Muscle layer of duodenum (tissue), 2 donors: Measurements from ENCODE around the gene CDC42EP4.

Source experiments
- H3K27ac ChIP-seq: one replicate; pipeline ENCODE4 v1.7.0; 2013; ENCODE audit warnings: mild to moderate bottlenecking, low read length
- H3K27me3 ChIP-seq: one replicate; pipeline ENCODE4 v1.7.0; 2013; ENCODE audit warnings: low read depth, mild to moderate bottlenecking, control low read depth, low read length
- H3K36me3 ChIP-seq, 2 donors: one replicate each; pipeline ENCODE4 v1.7.0; 2013; ENCODE audit warnings: low read length in 2 of 2, control low read depth in 1 of 2, mild to moderate bottlenecking in 1 of 2; ENCODE audit not compliant: insufficient read depth in 2 of 2, control insufficient read depth in 1 of 2
- H3K4me1 ChIP-seq, 2 donors: one replicate each; pipeline ENCODE4 v1.7.0; 2013; ENCODE audit warnings: low read length in 2 of 2, mild to moderate bottlenecking in 2 of 2, control low read depth in 1 of 2, moderate library complexity in 1 of 2; ENCODE audit not compliant: insufficient read depth in 2 of 2, control insufficient read depth in 1 of 2
- H3K4me3 ChIP-seq, 2 donors: one replicate each; pipeline ENCODE4 v1.7.0; 2013; ENCODE audit warnings: low read length in 2 of 2, low read depth in 1 of 2, mild to moderate bottlenecking in 1 of 2
- H3K9me3 ChIP-seq, 2 donors: one replicate each; pipeline ENCODE4 v1.7.0; 2013; ENCODE audit warnings: low read length in 2 of 2, control low read depth in 1 of 2, mild to moderate bottlenecking in 1 of 2; ENCODE audit not compliant: control insufficient read depth in 1 of 2
- donor health status: healthy.

CDC42EP4 gene

DNA sequence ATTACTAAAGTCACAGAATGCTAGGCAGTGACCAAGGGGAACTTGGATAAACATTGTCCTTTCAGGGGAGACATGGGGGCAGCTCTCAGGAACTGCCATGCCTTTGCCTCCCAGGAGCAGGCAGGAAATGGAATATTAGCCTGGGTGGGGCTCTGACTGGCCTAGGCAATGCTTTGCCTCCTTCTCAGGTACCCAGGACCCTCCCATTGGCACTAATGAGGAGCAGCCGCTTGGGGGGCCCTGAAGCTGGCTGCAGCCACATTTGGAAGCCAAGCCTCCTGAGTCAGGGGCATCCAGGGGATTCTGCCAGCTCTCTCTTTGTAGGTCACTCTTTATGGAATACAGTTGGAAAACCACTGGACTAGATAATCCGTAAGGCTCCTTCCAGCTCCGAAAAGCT, 55.6 kb downstream of the CDC42EP4 start:
- H3K4me1 ChIP-seq: peaks cover 0 to 10% of the 10 kb centered on the region in 2 donors
- H3K9me3 ChIP-seq: no peaks in the 10 kb centered on the region

DNA sequence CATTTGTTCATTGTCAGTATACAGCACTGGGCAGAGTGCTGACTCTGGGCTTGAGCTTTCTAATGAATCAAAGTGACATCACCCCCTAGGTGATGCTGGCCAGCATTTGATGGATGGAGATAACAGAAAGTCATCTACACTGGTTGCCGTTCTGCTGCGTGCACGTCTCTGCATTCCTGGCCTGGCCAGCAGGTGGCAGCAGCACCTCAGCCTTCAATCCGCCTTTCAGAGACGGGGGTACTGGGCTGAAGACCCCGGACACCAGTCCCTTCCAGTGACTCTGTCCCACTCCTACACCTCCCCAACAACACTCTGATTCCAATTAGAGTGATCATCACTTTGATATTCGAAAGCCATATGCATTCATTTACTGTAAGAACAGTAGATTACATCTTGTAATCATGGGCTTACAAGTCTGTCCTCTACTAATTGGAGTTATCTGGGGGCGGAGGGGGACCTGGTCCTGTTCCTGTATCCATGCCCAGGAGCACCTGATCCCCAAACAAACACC, 56.1 kb downstream of the CDC42EP4 start:
- Histone ChIP-seq H3K4me1 (peaks cover 0 to 10% of the 10 kb centered on the region in 2 donors), H3K9me3 (no peaks in the 10 kb centered on the region), H3K4me3 (no peak overlapping the region), H3K27ac (no peak overlapping the region), H3K27me3 (no peaks in the 10 kb centered on the region), H3K36me3 (no peaks in the 10 kb centered on the region)

More for the DNA sequence above, 55.6 kb downstream of the CDC42EP4 start:
- H3K36me3 ChIP-seq: no peaks in the 10 kb centered on the region
- H3K27me3 ChIP-seq: no peaks in the 10 kb centered on the region
- no peak overlapping the region for H3K27ac ChIP-seq
- no peak overlapping the region for H3K4me3 ChIP-seq

DNA sequence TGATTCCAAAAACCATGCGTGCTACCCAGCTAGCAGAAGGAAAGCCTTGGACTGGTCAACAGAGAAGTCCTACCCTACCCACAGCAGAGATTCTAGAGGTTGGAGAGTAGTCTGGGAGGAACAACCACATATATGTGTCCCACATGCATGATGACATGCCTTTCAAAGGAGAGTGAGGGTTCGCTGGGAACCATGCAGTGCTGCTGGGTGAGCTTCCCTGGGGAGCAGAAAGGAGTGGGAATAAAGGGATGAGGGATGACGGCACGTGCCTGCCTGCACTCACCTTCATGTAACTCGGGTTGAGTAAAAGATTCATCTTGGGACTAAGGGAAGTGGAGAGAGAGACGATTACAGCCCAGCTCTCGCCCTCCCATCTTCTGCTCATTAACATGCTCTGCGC, 59.9 kb downstream of the CDC42EP4 start:
- Histone ChIP-seq H3K27me3 (no peaks in the 10 kb centered on the region), H3K36me3 (peaks cover 11 to 20% of the 10 kb centered on the region in 2 donors), H3K4me3 (no peak overlapping the region), H3K27ac (no peak overlapping the region), H3K9me3 (no peaks in the 10 kb centered on the region), H3K4me1 (peaks cover 0 to 7% of the 10 kb centered on the region in 2 donors)

DNA sequence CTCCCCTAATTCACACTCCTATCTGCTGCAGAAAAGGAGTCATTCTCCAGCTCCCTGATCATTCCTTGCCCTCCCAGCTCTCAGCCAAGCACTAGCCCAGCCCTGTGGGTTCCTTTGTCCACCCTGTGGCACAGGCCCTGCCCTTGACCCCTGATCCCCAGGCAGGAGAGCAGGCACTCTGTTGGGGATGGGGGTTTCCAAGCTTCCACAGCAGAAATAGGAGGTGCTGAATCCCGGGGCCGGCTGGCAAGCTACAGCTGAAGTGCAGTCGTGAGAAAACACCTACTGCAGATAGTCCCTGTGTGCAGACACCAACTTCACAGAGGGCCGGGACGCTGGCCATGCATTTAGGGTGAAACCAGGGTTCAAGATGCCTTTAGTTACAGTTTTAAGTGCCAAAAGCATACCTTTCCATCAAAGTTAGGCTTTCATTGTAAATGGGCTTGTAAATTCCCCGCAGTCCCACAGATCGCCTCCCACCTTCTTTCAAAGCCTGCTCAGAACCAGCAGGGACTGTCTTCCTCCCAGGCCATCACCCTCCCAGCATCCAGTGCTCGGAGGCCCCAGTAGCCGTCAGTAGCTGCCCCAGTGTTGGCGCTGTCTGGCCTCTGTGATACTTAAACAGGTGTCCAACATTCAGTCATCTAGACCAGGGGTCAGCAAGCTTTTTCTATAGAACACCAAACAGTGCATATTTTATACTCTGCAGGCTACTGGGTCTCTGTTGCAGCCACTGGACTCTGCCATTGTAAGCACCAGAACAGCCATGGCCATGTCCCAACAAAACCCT, 60.8 kb downstream of the CDC42EP4 start:
- H3K4me1 ChIP-seq: peaks cover 0 to 6% of the 10 kb centered on the region in 2 donors
- H3K36me3 ChIP-seq: peaks cover 11 to 26% of the 10 kb centered on the region in 2 donors
- H3K9me3 ChIP-seq: no peaks in the 10 kb centered on the region
- H3K27ac ChIP-seq: no peak overlapping the region
- no peak overlapping the region for H3K4me3 ChIP-seq
- H3K27me3 ChIP-seq: no peaks in the 10 kb centered on the region

DNA sequence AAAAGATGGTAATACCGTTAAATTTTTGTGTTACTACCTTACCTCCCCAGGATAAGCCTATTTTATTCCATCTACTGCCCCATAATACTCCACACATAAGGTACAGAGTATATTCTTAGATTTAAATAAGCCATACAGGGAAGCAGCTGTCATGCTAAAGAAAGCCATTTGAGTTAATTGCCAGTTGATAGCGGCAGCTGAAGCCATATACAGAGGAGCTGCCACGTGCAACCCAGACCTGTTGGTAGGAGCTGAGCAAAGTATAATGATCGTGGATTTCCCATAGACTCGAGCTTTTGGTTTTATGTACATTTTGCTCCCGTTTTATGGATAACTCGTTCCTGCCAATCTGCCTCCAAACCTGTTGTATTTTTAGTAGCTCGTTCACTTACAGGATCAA, 62.1 kb downstream of the CDC42EP4 start:
- no peaks in the 10 kb centered on the region for H3K27me3 ChIP-seq
- no peak overlapping the region for H3K27ac ChIP-seq
- H3K4me1 ChIP-seq: no peaks in the 10 kb centered on the region
- no peaks in the 10 kb centered on the region for H3K9me3 ChIP-seq
- H3K36me3 ChIP-seq: peaks cover 11 to 27% of the 10 kb centered on the region in 2 donors
- H3K4me3 ChIP-seq: no peak overlapping the region

DNA sequence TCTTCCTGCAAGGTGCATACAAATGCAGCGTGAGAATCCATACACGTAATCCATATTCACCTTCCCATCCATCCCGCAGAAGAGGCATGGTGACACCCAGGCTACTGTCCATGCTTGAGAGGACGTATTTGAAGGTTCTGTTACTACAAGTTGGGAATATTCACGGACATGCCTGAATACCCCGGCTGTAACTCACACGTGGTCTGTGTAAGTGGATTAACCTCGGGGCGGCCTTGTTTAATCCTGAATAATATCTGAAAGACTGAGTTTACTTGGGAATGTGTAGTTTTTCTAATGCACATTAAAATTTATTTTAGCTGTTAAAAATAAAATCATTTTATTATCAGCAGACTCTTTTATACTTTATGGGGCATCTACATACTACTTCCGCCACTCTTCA, 63.3 kb downstream of the CDC42EP4 start:
- Histone ChIP-seq H3K36me3 (peaks cover 15 to 31% of the 10 kb centered on the region in 2 donors), H3K27me3 (no peaks in the 10 kb centered on the region), H3K4me3 (no peak overlapping the region), H3K9me3 (no peaks in the 10 kb centered on the region), H3K4me1 (no peaks in the 10 kb centered on the region), H3K27ac (no peak overlapping the region)

DNA sequence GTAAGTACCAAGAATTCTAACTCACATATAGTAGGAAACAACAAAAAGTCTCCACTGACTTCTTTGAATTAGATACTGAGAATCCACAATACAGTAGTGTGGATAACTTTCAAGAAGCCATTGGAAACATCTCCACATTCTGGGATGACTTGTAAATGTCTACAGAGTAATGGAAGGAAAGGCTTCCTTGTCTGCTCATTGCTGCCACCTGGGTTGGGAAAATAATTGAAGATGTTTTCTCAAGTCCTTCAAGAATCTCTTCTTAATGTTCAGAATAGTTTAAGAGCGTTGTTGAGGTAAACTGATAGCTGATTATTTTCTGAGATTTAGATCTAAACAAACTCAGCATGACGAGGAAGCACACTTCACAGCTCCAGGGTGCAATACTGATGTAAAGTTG, 64.1 kb downstream of the CDC42EP4 start:
- Histone ChIP-seq H3K36me3 (peaks cover 16 to 36% of the 10 kb centered on the region in 2 donors), H3K4me3 (no peak overlapping the region), H3K27me3 (no peaks in the 10 kb centered on the region), H3K9me3 (no peaks in the 10 kb centered on the region), H3K4me1 (no peaks in the 10 kb centered on the region), H3K27ac (no peak overlapping the region)

DNA sequence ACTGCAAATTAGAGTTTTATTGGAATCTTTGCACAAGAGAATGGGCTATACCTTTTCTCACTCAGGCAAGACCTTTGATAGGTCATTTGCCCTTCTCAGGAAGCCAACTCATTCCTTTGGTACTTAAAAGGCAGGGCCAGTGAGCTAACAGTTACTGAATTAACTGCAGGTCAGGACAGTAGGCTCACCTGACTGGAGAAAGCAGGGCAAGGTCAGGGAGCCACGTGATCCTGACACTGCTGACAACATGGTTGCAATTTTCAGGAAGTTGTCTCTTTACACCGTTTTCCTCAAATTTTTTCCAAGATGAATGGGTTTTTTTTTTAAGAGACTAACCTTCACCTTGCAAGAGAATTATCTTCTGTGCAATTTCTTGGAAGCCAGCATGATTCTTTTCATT, 71.2 kb downstream of the CDC42EP4 start:
- peaks cover 0 to 13% of the 10 kb centered on the region in 2 donors for H3K4me1 ChIP-seq
- H3K27ac ChIP-seq: no peak overlapping the region
- no peaks in the 10 kb centered on the region for H3K9me3 ChIP-seq
- no peaks in the 10 kb centered on the region for H3K27me3 ChIP-seq
- H3K4me3 ChIP-seq: no peak overlapping the region
- H3K36me3 ChIP-seq: peaks cover 17 to 37% of the 10 kb centered on the region in 2 donors

DNA sequence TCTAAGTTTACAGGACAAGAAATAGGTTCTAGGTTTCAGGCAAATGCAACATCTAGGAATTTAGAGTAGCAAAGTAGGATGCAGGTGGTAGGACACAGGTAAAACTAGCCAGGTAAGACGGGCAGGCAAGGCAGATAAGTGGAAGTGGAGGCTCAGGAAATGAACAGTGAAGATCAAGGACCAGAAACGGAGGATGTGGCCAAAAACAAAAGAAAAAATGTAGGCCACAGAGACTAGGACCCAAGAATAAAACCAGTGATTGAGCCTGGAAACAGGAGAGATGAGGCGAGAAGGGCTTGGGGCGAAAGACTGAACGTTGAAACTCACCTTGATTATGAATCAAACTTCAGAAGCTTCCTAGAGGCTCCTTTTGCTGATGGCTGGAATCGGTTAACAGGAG, 74.1 kb downstream of the CDC42EP4 start:
- H3K4me3 ChIP-seq: no peak overlapping the region
- H3K9me3 ChIP-seq: no peaks in the 10 kb centered on the region
- peaks cover 0 to 26% of the 10 kb centered on the region in 2 donors for H3K4me1 ChIP-seq
- H3K27me3 ChIP-seq: no peaks in the 10 kb centered on the region
- peaks cover 12 to 30% of the 10 kb centered on the region in 2 donors for H3K36me3 ChIP-seq
- H3K27ac ChIP-seq: no peak overlapping the region

DNA sequence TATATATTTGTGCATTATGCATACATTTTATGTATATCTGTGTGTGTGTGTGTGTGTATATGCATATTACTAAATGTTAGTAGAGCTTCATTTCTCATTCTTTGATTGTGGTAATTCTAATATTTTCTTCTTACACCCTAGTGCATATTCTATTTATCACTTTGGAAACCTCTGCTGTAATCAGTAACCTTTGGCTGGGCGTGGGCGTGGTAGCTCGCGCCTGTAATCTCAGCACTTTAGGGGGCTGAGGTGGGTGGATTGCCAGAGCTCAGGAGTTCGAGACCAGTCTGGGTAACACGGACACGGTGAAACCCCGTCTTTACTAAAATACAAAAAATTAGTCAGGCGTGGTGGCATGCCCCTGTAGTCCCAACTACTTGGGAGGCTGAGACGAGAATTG, 77.1 kb downstream of the CDC42EP4 start:
- H3K9me3 ChIP-seq: no peaks in the 10 kb centered on the region

More for the DNA sequence above, 77.1 kb downstream of the CDC42EP4 start:
- H3K36me3 ChIP-seq: peaks cover 10 to 25% of the 10 kb centered on the region in 2 donors
- no peak overlapping the region for H3K27ac ChIP-seq
- H3K4me1 ChIP-seq: peaks cover 5 to 36% of the 10 kb centered on the region in 2 donors
- H3K27me3 ChIP-seq: no peaks in the 10 kb centered on the region
- H3K4me3 ChIP-seq: no peak overlapping the region
